ELF-1 (cell line): ENCODE results near the gene MAP7.
"Not testable (repeated sequence)": the region's sequence is repeated elsewhere in the genome, so short reads cannot be mapped to it uniquely, and the experiment has no call there.

ENCODE experiments used
- DNase-seq: peaks from one replicate; pipeline ENCODE4 v3.0.0-alpha.2; 2016; ENCODE audit warnings: low read depth, low spot score

The MAP7 gene

GRCh38 chr6:136550330-136551071 lies at the start of gene MAP7:
Gene MAP7 (minus strand): TSS chr6:136550422. CDS start chr6:136550408, 14 bp downstream.
- DNase-seq, result peak; percentile 94

DNA sequence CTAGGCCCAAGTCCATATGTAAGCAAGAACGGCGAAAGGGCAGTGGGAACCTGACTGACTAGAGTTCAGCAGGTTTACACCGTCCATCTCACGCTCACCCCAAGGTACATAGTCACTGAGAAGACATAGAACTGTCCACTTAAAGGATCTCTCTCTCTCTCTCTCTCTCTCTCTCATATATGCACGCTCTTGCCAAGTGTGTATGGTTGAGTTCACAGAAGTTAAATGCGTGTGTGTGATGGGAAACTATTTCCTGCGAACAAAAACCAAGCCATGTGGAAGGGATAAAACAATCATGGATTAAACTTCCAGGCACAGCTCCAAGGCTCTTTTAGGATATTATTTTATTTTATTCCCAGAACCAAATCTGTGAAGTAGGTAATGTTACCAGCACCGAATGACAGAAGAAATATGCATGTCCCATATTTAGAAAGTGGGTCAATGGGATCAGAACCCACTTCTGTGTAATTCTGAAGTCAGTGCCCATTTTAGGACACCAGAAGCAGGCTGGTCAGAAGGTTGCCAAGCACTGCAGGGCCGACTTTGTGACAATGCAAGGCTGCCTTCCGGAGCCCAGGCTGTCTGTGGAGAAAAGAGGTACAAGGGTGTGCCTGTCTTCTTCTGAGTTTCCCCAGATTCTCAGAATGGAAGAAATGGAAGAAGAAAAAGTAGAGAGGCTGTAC lies 49.2 kb upstream of the MAP7 start:
- DNase-seq, result no peak

GRCh38 chr6:136598048-136598447 lies 47.8 kb upstream of the MAP7 start:
- no peak for DNase-seq

DNA sequence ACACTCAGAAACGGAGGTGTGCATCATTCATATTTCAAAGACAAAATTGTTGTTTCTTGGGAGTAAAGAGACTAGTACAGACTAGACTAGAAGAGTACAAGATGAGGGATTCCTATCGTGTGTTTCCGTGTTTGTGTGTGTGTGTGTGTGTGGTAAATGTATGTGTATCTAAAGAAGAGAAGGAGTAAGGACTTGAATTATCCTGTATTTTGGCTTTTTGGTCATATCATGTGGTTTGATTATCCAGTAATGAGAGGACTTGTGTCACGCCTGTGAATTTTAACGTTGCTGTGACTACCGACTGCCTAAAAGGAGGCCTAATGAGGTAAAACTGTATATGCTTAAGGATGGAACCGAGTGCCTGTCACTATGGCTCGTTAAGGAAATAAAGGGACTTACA lies 44.4 kb upstream of the MAP7 start:
- DNase-seq, result no peak

DNA sequence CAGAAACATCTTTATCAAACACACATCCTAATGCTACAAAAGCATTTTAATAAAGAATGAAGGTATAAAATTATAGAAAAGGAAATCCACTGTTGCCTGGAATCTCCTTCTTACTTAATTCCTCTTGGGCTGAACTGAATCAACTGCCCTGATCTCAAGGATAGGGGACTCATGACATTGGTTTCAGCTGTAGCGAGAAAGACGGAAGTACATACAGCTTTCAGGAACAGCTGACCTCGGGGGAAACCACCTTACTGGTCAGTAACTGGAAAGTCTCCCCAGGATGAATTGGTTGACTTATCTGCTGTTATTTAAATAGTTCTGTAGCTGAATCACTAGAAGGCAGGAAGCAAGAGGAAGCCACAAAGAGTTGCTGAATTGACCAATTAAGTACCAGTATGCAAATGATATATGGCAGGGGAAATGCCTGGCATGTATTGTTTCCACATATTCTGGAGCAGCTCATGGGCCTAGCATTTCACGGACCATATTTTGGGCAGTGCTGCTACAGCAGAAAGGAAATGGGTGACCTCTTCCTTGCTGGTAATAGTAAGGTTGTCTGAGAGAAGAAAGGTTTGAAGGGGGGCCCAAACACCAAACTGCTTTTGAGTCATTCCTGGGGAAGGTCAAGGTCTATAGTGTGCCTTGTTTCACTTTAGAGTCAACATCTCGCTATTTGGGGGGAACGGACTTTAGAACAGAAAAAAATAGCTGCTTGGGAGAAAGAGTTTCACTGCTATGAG lies 43.7 kb upstream of the MAP7 start:
- DNase-seq, result peak; percentile 4

GRCh38 chr6:136592930-136593673 lies 42.9 kb upstream of the MAP7 start:
- DNase-seq, result no peak

- no peak for DNase-seq
These were observed 41.4 kb upstream of the MAP7 start for GRCh38 chr6:136591617-136592016.

GRCh38 chr6:136590846-136591245 lies 40.6 kb upstream of the MAP7 start:
- DNase-seq, result not testable (repeated sequence)

DNA sequence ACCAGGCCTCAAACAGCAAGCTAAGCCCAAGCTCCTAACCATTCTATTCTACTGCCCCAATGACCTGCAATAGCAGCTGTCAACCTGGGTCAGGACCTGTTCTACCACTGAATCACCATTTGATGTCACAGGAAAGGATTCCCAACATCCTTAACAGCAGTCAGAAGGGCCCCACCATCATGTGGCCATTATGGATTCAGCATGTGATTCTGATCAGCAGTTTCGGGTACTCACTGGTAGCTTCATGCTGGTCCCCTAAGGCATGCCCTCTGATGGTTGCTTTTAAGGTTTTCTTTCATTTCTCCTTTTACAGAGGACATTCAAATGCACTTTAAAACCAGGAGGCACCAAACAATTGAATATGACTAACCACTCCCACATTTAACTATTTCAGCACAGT lies 37.3 kb upstream of the MAP7 start:
- DNase-seq, result no peak

GRCh38 chr6:136586295-136586694 lies 36.1 kb upstream of the MAP7 start:
- DNase-seq, result no peak

- not testable (repeated sequence) for DNase-seq
These were observed 35.3 kb upstream of the MAP7 start for GRCh38 chr6:136585523-136585922.

DNA sequence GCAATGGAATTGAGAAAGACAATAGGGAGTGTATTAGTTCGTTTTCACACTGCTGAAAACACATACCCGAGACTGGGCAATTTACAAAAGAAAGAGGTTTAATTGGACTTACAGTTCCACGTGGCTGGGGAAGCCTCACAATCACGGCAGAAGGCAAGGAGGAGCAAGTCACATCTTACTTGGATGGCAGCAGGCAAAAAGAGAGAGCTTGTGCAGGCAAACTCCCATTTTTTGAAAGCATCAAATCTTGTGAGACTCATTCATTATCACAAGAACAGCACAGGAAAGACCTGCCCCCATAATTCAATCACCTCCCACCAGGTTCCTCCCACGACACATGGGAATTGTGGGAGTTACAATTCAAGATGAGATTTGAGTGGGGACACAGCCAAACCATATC lies 34.1 kb upstream of the MAP7 start:
- DNase-seq, result not testable (repeated sequence)

- DNase-seq, result no peak
These were observed 32.7 kb upstream of the MAP7 start for GRCh38 chr6:136582711-136583471.

DNA sequence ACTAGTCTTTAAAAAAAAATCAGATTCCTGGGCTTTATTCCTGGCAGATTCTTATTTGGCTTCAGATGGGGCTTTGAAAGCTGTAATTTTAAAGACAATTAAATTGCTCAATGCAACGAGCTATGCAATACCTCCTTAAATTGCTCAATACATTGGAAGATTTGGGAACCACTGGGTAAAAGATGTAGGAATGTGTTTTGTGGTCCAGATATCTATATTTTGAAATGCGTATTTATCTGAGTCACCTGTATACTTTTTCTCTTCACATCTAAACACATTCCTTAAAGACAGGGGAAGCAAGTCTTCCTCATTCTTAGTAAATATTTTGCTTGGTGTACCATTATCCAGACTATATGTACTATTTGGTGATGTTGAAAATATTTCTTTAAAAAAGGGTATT lies 29.6 kb upstream of the MAP7 start:
- no peak for DNase-seq

DNA sequence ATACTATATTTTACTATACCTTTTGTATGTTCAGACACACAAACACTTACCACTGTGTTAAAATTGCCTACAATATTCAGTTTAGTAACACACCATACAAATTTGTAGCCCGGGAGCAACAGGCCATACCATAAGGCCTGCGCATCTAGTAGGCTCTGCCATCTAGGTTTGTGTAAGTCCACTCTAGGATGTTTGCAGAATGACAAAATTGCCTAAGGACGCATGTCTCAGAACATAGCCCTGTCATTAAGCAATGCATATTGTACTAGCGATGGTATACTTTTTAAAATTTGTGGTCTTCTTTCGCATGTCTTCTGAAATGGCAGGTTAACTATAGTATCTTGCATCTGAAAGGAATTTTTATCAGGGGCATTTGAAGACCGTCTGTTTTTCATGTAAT lies 26.6 kb upstream of the MAP7 start:
- no peak for DNase-seq

GRCh38 chr6:136571496-136571895 lies 21.3 kb upstream of the MAP7 start:
- no peak for DNase-seq

GRCh38 chr6:136571065-136571464 lies 20.8 kb upstream of the MAP7 start:
- DNase-seq, result no peak

DNA sequence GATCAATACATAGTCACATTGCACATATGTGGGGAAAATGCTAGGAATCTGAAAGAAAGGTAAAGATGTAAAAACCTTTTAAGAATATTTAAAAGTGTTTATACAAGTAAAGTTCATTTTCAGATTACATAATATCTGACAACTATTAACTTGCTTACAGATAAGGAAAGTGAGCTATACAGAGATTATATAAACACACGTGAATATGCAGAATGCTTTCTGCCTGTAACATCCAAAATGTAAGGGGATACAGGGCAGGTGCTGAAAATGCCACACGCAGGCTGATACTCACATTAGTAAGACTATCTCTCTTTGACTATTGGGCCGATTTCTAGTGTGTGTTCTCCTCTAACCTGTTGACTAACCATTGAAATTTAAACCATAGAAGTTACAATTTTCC lies 17.9 kb upstream of the MAP7 start:
- DNase-seq, result no peak

- DNase-seq, result no peak
These were observed 17.5 kb upstream of the MAP7 start for GRCh38 chr6:136567688-136568087.

GRCh38 chr6:136566851-136567250 lies 16.6 kb upstream of the MAP7 start:
- no peak for DNase-seq

DNA sequence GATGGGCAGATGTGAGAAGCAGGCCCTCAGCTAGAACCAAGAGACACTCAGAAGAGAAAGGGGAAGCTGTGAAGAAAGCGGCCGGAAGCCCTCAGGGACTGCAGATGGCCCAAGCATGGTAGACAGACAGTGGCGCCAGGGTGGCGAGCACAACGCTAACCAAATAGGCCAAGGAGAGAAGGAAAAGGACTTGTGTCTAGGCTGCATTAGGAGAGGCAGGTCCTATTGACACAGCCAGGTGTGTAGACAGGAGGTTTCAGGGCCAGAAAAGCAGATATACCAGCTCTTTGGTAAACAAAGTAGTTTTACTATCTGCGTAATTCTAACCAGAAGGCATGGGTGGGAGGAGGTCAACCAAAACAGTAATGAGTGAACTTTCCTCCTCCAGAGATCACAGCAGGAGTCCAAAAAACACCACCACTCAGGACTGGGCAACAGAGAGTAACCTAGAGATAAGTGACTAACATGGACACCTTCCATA lies 15.8 kb upstream of the MAP7 start:
- DNase-seq, result no peak
